ENCODE measurements around the gene SCRN2. TPM values are rescaled to one million over a fixed set of nuclear protein-coding genes. Genes with fewer than 3 reads are reported as not detected.

SCRN2 gene
- total RNA-seq, 2 donors from 2014 or later, result 36.8 to 40.0 TPM

GRCh38 chr17:47851764-47852112 is 10.7 kb upstream of the SCRN2 start:
- intact Hi-C loops (cut with DNase I), result no loop called here
- no peak for DNase-seq
- TF ChIP-seq CTCF (IDR thresholded peaks at IDR 0.05), result no peak
- no peak overlapping the region for H3K9ac ChIP-seq (ENCODE audit: low read depth in 2 of 2, low read length in 2 of 2)
- H3K36me3 ChIP-seq, result no peaks in the 10 kb centered on the region
- peaks cover 44% of the 10 kb centered on the region for H3K27me3 ChIP-seq
- H3K9me3 ChIP-seq, result no peaks in the 10 kb centered on the region
- H3K4me3 ChIP-seq, result no peak overlapping the region
- H3K27ac ChIP-seq, result no peak overlapping the region
- H3K4me1 ChIP-seq, result no peaks in the 10 kb centered on the region

- H3K27me3 ChIP-seq, result peaks cover 44% of the 10 kb centered on the region
- H3K4me1 ChIP-seq, result no peaks in the 10 kb centered on the region
- no peaks in the 10 kb centered on the region for H3K9me3 ChIP-seq
- no peaks in the 10 kb centered on the region for H3K36me3 ChIP-seq
- H3K27ac ChIP-seq, result peak within 1 kb of the TSS; percentile 38
- peak; percentile 94 for DNase-seq
- intact Hi-C loops (cut with DNase I), result no loop called here
- H3K9ac ChIP-seq (ENCODE audit: low read depth in 2 of 2, low read length in 2 of 2), result peak within 1 kb of the TSS; percentile 77 to 81
- no peak for TF ChIP-seq CTCF (IDR thresholded peaks at IDR 0.05)
- H3K4me3 ChIP-seq, result peak within 1 kb of the TSS; percentile 45
These were observed 9.9 kb upstream of the SCRN2 start, which contains the start of gene SP6 for GRCh38 chr17:47850692-47851573. Gene SP6, minus strand, starts transcription at chr17:47851163. Its CDS starts 2,734 bp downstream, at chr17:47848429.

GRCh38 chr17:47850373-47850691 is 9.3 kb upstream of the SCRN2 start:
- no peak overlapping the region for H3K27ac ChIP-seq
- H3K9ac ChIP-seq (ENCODE audit: low read depth in 2 of 2, low read length in 2 of 2), result peak overlapping the region; percentile 77 to 81
- no peaks in the 10 kb centered on the region for H3K4me1 ChIP-seq
- no peak for DNase-seq
- intact Hi-C loops (cut with DNase I), result no loop called here
- H3K27me3 ChIP-seq, result peaks cover 44% of the 10 kb centered on the region
- H3K36me3 ChIP-seq, result no peaks in the 10 kb centered on the region
- H3K9me3 ChIP-seq, result no peaks in the 10 kb centered on the region
- TF ChIP-seq CTCF (IDR thresholded peaks at IDR 0.05), result no peak
- peak overlapping the region; percentile 45 for H3K4me3 ChIP-seq

GRCh38 chr17:47848198-47848513 is 7.1 kb upstream of the SCRN2 start:
- no peak overlapping the region for H3K27ac ChIP-seq
- H3K9me3 ChIP-seq, result no peaks in the 10 kb centered on the region
- no peak overlapping the region for H3K4me3 ChIP-seq
- peaks cover 41% of the 10 kb centered on the region for H3K27me3 ChIP-seq
- H3K9ac ChIP-seq (ENCODE audit: low read depth in 2 of 2, low read length in 2 of 2), result no peak overlapping the region
- intact Hi-C loops (cut with DNase I), result loop anchor here (10.0 kb wide), 1 partner anchor 127 kb away; the partner anchor contains the start of gene CDK5RAP3
- no peak for TF ChIP-seq CTCF (IDR thresholded peaks at IDR 0.05)
- peaks cover 3% of the 10 kb centered on the region for H3K4me1 ChIP-seq
- H3K36me3 ChIP-seq, result no peaks in the 10 kb centered on the region
- DNase-seq, result no peak

GRCh38 chr17:47847341-47848197 is 6.5 kb upstream of the SCRN2 start:
- H3K4me1 ChIP-seq, result peaks cover 8% of the 10 kb centered on the region
- peaks cover 35% of the 10 kb centered on the region for H3K27me3 ChIP-seq
- no peak overlapping the region for H3K9ac ChIP-seq (ENCODE audit: low read depth in 2 of 2, low read length in 2 of 2)
- no peak for TF ChIP-seq CTCF (IDR thresholded peaks at IDR 0.05)
- H3K9me3 ChIP-seq, result no peaks in the 10 kb centered on the region
- H3K27ac ChIP-seq, result no peak overlapping the region
- no peaks in the 10 kb centered on the region for H3K36me3 ChIP-seq
- DNase-seq, result no peak
- intact Hi-C loops (cut with DNase I), result loop anchor here (10.0 kb wide), 1 partner anchor 127 kb away; the partner anchor contains the start of gene CDK5RAP3
- H3K4me3 ChIP-seq, result no peak overlapping the region

All from colonic mucosa (tissue), 4 donors.